T follicular helper cell (primary cell): ENCODE results near the gene CCDC69.

Experiments
- DNase-seq: peaks from one replicate; pipeline ENCODE4 v3.0.0-alpha.2; 2020; ENCODE audit warnings: low read depth

Gene CCDC69

GRCh38 chr5:151142933-151143332, 81.0 kb downstream of the CCDC69 start:
- DNase-seq = no peak

DNA sequence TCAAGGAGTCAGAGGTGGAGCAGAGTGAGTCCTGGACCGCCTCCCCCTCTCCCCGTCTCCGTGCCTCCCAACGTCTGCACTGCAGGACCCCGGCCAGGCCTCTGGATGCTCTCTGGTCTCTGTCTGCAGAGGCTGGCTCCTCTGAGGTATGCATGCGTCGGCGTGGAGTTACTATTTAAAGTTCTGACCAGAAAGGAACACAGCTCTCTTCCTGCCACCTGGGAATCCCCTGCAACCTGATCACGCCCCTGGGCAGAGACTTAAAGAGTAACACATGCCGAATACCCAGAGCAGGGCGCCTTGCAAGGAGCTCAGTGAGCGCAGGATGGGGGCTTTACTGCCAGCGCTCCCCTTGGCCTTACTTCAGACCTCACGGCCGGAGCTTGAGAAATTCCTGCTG, 82.4 kb downstream of the CCDC69 start:
- peak; percentile 33 for DNase-seq

DNA sequence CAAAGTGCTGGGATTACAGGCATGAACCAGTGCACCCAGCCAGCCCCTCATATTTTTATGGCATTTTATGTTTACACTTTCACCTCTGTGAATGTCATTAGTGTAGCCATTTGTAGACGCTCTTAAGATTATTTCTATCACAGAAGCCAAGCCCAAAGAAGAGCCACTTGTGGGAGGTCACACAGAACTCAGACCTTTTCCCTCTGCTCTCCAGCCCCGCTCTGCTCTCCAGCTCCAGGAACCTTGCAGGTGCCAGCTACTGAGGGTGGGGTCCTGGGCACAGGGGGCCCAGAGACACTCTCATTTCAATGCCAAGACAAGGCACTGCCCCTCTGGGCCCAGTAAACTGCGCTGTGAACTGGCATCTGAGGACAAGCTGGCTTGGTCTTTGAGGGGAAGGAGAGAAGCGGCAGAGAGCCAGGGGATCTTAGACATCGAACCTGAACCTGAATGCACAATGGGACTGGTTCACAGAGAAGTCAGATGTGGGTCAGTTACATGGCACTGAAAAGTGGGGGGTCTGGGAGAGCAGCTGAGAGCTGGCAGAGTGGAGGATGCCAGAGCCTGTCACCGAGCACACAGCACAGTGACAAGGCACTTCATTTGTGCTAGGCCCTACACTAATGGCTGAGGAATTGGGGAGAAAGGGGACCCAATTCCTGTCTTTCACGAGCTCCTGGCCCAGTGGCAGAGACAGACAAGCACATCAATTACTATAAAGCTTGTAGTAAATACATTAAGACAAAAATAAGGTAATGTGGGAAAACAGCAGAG, 83.0 kb downstream of the CCDC69 start:
- DNase-seq = no peak

DNA sequence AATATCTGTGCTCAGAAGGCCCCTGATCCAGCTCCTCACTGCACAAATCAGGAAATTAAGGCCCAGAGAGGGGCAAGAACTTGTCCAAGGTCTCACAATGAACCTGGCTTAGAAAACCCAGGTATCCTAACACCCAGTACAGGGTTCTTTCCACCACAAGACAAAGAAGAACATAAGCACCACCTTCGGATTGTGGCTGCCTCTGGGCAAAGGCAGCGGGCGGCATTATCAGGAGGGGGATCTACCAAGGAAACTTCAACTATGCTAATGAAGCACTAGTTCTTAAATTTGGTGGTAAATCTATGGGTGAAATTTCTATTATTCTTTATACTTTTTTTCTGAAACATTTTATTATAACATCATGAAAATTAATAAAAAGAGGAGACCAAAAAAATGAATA, 84.2 kb downstream of the CCDC69 start:
- DNase-seq = no peak

DNA sequence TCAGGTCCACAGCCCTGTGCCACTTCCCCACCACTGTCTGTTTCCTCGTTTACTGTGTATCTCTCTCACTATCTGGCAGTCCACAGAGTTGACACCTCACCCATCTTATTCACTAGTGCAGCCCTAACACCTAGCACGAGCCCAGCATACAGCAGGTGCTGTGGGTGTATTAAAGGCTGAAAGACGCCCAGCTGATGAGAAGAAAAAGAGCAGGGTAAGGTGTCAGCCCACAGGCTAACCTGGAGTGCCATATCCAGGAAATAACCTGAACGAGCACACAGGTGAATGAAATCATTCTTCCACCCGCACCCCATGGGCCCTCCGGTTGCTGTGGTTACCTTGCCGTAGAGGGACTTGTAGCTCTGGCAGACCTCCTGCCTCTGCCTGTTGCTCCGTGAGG, 84.9 kb downstream of the CCDC69 start:
- DNase-seq = no peak

- DNase-seq = no peak
Measured at GRCh38 chr5:151138114-151138513, 85.8 kb downstream of the CCDC69 start.

DNA sequence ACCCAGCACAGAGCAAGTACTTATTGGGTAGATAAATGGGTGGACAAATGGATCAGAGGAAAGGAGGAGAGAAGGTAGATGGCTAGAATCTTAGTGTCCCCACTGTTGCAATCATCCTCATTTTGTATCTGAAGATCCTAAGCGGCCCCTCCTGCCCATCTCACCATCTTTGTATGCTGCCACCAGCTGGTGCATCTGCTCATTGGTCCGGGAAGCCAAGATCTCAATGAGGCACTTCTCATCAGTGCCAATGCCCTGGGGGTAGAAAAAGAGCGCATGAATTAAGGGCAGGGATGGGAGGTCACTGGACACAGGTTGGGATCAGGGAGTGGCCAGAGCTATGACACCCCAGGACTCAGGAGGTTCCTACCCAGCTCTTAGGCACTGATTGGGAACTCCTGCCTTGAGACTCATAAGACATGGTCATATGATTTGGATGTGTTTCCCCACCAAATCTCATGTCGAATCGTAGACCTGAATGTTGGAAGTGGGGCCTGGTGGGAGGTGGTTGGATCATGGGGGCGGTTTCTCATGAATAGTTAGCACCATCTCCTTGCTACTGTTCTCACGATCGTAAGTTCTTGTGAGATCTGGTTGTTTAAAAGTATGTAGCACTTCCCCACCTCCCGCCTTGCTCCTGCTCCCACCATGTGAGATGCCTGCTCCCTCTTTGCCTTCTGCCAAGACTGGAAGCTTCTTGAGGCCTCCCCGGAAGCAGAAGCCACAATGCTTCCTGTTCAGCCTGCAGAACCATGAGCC, 86.6 kb downstream of the CCDC69 start:
- DNase-seq = no peak

DNA sequence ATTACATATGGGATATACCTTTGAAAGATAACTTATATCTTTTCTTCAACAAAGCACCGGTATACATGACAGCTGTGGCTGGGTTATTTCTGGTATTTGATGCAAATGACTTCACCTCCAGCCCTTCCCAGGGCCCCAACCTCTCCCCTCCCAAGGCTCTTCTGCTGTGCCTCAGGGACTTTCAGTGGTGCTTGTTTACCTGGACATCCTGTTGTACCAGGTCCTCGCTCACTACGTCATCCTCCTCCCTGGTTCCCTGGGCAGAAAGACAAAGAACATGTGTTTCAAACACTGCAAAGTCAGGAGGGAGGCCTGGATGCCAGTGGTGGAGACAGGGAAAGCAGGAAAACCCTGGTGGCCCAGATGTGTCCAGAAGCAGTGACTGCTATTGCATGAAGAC, 89.7 kb downstream of the CCDC69 start:
- no peak for DNase-seq

- DNase-seq = no peak
Measured at GRCh38 chr5:151132963-151133362, 90.9 kb downstream of the CCDC69 start.
